GM19395 (cell line): ENCODE data around the gene ITGBL1.

Source experiments
- ATAC-seq: cut with Tn5 transposase; IDR thresholded peaks from one replicate; pipeline ENCODE4 v1.9.1; 2021; ENCODE audit warnings: mild to moderate bottlenecking, moderate library complexity; ENCODE audit not compliant: unreplicated experiment

The ITGBL1 gene

GRCh38 chr13:101552786-101553185 lies 100.3 kb downstream of the ITGBL1 start:
- ATAC-seq = no peak

- no peak for ATAC-seq
These were observed 102.1 kb downstream of the ITGBL1 start for GRCh38 chr13:101554420-101555125.

GRCh38 chr13:101555610-101556009 lies 103.1 kb downstream of the ITGBL1 start:
- ATAC-seq = no peak

GRCh38 chr13:101556676-101557123 lies 104.2 kb downstream of the ITGBL1 start:
- ATAC-seq = no peak

GRCh38 chr13:101565317-101565716 lies 112.8 kb downstream of the ITGBL1 start:
- no peak for ATAC-seq

- no peak for ATAC-seq
These were observed 115.4 kb downstream of the ITGBL1 start for GRCh38 chr13:101567841-101568240.

- ATAC-seq = no peak
These were observed 117.3 kb downstream of the ITGBL1 start for GRCh38 chr13:101569807-101570206.

- no peak for ATAC-seq
These were observed 117.9 kb downstream of the ITGBL1 start for GRCh38 chr13:101570410-101570809.

GRCh38 chr13:101572456-101572855 lies 120.0 kb downstream of the ITGBL1 start:
- no peak for ATAC-seq

GRCh38 chr13:101575581-101575980 lies 123.1 kb downstream of the ITGBL1 start:
- ATAC-seq = no peak

GRCh38 chr13:101576455-101576854 lies 124.0 kb downstream of the ITGBL1 start:
- ATAC-seq = no peak

- no peak for ATAC-seq
These were observed 124.5 kb downstream of the ITGBL1 start for GRCh38 chr13:101576977-101577376.

- no peak for ATAC-seq
These were observed 126.9 kb downstream of the ITGBL1 start for GRCh38 chr13:101579281-101579802.

GRCh38 chr13:101584331-101584730 lies 131.9 kb downstream of the ITGBL1 start:
- ATAC-seq = no peak

- ATAC-seq = no peak
These were observed 138.0 kb downstream of the ITGBL1 start for GRCh38 chr13:101590479-101590878.

- ATAC-seq = peak; percentile 53
These were observed 142.5 kb downstream of the ITGBL1 start for GRCh38 chr13:101594936-101595335.

GRCh38 chr13:101596803-101597202 lies 144.3 kb downstream of the ITGBL1 start:
- ATAC-seq = no peak

- no peak for ATAC-seq
These were observed 159.3 kb downstream of the ITGBL1 start for GRCh38 chr13:101611491-101612475.

GRCh38 chr13:101612735-101613134 lies 160.3 kb downstream of the ITGBL1 start:
- ATAC-seq = no peak

- ATAC-seq = no peak
These were observed 162.0 kb downstream of the ITGBL1 start for GRCh38 chr13:101614491-101614890.

GRCh38 chr13:101618440-101619187 lies 166.1 kb downstream of the ITGBL1 start:
- ATAC-seq = no peak
